NCI-H2029 (cell line): Measurements from ENCODE around the gene ENO1.
"Not testable (repeated sequence)": the region's sequence is repeated elsewhere in the genome, so short reads cannot be mapped to it uniquely, and the experiment has no call there.

Source experiments
- DNase-seq: peaks from one replicate; lab custom pipeline; 2025; lab: John Stamatoyannopoulos, UW

Gene ENO1

DNA sequence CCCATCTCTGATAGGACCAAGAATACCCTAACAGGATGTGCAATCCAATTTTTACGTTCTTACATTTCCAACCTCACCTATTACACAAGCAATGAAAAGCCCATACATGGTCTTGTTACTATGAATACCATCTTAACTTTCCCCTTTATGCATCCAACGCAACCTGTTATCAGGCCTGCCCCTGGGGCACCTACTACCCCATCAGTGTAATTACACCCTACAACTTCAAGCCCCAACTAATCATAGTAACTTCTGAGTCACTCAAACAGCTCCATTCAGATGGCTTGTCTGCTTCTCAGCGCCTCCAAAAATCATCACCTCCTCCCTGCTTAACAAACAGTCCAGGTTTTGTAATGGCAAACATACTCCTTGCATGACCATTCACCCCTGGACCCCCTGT, 18.3 kb upstream of the ENO1 start:
- DNase-seq, result not testable (repeated sequence)

DNA sequence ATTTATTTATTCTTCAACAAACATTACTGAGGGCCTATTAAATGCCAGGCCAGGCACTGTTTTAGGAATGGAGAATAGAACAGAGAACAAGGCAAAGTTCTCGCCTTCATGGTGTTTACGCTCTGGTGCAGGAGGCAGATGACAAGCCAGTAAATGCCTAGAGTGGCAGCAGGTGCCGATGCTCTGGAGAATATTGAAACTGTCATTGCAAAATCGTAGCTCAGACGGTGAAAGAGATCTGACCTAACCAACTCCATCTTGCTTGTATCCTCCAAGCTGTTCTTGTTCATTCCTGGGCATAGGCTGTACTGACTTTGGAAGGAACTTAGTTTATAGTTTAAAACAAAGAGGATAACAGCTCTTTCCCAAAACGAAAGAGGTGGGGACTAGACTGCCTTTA, 13.5 kb upstream of the ENO1 start:
- DNase-seq, result no peak

DNA sequence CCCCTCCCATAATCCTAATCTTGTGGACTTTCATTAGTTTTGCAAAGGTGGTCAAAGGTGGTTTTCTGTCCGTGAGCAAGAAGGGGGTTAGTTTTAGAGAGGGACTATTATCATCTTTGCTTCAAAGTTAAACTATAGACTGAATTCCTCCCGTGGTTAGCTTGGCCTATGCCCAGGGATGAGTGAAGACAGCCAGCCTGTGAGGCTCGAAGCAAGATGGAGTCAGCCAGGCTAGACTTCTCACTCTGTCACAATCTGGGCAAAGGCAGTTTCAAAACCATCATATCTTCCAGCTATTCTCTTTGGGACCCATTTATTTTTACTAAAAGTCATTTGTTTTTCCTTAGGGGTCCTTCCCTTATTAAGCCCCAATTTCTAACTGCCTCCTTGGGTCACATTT, 12.9 kb upstream of the ENO1 start:
- DNase-seq, result no peak

DNA sequence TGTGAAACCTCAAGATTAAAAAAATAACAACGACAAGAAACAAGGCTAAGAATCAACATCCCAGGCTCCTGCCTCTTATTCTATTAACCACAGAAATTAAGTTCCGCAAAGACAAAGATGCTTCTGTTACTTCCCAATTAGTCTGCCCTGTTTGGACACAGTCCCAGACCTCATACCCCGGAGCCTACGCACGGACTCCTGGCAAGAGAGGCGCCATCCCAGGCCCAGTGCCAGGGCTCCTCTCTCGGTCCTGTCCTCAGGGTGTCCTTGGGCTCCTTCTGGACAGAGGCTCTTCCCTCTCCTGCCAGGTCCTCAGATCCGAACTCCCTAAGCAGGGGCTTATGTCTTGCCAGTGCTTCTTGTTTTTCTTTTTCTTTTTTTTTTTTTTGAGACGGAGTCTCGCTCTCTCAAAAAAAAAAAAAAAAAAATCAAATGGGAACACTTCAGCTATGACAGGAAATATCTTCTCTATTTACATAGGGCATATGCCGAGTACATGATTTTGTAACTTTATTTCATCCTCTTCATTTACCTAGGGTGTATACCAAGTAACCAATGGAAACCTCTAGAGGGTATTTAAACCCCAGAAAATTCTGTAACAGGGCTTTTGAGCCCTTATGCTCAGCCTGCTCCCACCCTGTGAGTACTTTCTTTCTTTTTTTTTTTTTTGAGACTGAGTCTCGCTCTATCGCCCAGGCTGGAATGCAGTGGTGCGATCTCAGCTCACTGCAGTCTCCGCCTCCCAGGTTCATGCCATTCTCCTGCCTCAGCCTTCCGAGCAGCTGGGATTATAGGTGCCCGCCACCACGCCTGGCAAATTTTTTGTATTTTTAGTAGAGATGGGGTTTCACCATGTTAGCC, 11.7 kb upstream of the ENO1 start:
- DNase-seq, result peak; percentile 22

DNA sequence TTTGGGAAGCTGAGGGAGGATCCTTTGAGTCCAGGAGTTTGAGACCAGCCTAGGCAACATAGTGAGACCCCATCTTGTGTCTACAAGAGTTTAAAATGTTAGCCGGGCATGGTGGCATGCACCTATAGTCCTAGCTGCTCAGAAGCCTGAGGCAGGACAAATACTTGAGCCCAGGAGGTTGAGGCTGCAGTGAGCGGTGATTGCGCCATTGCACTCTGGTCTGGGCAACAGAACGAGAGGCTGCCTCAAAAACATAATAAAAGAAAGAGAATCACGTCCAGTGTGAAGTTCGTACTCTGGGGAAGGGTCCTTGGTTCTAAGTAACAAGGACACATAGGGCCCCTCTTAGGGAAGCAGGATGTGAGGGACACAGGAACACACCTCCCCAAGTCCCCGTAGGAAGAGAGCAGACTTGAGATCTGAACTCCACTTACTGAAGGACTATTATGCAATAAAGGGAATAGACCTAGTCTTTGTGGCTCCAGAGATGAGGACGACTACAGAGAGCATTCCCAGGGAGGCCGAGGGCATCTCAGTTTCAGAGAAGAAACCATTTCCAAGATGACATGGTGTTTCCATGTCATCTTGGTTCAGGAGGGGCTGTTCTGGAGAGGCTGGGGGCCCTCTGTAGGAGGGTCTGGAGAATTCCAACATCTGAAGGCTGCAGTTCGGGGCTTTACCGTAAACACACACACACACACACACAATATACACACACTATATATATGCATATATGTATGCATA, 10.8 kb upstream of the ENO1 start:
- DNase-seq, result no peak

DNA sequence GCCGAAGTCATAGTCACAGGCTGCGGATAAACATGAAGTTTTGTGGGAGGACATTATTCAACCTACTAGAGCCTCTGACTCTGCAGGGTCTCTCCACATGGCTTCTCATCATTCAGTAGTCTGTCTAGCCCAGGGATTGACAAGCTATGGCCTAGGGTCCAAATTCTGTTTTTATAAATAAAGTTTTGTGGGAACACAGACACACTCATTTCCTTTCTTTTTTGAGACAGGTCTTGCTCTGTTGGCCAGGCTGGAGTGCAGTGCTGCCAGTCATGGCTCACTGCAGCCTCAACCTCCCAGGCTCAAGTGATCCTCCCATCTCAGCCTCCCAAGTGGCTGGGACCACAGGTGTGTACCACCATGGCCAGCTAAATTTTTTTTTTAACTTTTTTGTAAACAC, 8.1 kb upstream of the ENO1 start:
- DNase-seq, result no peak

DNA sequence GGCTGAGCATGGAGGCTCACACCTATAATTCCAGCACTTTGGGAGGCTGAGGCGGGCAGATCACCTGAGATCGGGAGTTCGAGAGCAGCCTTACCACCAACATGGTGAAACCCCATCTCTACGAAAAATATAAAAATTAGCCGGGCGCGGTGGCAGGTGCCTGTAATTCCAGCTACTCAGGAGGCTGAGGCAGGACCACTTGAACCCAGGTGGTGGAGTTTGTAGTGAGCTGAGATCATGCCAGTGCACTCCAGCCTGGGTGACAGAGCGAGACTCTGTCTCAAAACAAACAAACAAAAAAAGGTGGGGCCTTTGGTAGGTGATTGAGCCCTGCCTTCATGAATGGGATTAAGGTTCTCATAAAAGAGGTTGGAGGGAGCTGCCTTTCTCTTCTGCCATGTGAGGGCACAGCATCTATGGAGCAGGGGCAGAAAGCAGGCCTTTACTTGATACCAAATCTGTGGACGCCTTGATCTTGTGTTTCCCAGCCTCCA, 7.6 kb upstream of the ENO1 start:
- DNase-seq, result peak; percentile 34

DNA sequence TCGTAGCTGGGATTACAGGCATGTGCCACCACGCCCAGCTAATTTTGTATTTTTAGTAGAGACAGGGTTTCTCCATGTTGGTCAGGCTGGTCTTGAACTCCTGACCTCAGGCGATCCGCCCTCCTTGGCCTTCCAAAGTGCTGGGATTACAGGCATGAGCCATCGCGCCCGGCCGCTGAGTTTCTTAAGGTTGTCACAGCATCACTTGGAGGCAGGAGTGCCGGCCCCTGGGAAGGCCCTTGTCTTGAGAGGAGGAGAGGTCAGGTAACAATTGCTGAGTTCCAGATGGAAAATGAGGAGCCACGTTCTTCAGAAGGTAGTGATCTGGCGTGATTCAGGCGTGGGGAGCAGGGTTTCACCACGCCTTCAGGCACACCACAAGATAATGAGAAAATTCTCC, 5.6 kb upstream of the ENO1 start:
- DNase-seq, result not testable (repeated sequence)

DNA sequence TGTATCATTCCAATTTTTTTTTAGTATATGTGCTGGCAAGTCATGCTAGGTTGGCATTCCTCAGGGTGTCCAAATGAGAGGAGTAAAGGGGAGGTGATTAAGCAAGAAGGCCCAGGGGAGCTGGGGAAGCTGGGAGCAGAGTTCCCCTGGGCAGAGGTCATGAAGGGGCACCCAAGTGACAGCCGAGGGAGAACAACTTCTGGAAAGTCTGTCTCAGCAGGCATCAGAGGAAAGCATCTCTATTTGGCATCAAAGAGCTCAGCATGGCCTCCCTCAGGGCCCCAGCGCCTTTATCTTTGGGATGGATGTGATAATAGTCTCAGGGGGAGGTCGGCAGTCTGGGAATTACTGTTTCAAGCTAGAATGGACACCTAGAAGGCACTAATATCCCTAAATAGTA, 5.0 kb upstream of the ENO1 start:
- DNase-seq, result no peak

DNA sequence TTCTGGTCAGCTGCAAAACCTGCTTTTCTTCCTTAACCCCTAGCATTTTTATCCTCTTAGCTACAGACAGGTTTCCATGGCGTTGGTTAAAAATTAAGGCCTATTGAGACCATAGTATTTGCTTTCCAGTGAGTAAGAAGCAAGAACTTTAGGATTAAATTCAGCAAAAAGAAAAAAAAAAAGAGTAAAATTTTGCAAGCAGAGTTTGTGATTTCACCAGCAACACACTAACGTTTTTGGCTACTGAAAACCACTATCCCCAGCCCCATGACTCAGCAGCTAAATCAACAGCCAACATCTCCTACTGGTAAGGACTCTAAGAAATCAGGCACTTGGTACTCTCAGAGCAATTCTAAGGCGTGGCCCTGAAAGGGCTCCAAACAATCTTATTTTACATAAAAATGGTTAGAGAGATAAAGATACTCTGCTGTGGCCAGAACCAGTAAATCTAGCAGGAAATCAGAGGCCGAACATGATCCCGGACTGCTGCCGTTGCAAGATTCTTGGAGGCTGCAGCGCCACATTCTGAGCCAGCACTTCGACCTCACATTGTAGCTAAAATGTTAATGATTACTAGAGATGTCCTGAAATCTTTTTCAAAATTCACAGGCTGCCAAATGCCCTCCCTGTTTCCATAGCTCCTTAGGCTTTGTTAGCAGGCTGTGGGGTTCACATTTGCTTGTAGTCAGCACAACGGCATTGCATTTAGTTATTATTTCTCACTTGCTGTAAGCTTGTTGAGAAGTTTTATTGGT, 1.6 kb upstream of the ENO1 start:
- DNase-seq, result no peak

DNA sequence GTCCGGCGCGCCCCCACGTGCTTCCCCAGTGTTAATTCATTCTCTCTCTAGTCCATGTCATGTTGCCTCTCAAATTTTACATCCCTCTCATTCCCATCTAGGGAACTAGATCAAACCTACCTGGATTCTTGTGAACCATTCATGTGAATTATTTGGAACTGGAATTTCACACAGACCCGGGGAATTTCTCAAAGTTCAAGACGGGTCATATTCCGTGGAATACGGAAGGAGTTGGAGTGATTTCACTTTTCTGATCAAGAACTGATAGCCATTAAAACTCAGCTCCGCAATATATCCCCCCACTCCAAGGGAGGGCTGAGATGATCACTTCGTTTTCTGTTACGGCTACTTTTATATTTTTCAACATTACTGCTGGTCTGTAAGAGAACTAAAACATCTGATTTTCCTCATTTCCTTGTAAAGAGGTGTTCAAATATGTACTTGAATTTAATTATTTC, 1.0 kb upstream of the ENO1 start:
- no peak for DNase-seq

DNA sequence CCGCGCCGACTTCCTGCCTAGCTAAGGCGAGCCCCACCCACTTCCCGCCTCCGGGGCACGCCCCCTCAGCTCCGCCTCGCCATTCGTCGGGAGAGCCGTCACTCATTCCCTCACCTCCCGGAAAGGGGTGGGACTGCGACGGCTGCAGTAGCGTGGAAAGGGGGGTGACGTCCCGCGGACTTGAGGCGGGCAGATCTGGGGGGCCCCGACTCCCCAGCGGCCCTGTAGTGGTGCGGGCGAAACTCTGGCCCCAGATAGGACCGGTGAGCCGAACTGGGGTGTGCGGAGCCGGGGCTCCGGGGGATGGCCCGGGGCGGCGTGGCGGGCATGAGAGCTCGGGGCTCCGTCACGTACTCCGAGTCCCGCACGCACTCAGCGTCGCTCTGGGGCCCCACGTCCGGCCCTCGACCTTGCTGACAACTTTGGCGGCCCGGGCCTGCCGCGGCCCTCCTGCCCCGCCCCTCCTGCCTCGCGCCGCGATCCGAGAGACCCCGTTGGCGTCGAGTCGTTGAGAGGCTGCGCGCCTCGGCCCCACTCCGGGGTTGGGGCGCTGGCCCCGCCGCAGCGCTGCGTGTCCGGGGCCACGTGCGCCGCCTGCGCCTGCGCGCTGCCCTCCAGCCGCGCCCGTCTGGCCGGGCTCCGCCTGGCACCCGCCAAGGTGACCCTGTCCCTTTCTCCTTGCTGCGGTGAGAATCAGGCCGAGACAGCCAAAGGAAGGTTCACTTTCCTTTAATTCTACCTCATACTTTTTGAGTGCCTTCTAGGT, 395 bp upstream of the ENO1 start:
- peak; percentile 88 for DNase-seq

DNA sequence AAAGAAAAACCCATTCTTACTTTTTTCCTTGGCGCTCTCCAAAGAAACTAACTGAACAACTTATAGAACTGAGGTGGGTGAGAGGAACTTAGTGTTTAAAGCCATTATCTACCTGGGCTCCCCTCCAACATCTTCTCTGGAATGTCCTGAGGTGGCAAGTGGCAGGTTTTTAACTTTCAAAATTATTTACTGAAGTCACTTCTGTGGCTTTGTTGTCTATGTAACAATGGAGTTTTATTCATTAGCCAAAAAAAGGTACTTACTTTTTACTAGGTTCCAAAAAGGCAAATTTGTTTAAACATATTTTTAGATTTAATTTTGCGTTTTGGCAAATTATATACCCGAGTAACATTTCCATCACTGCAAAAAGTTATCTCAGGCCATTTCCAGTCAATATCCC, 2.4 kb downstream of the ENO1 start:
- DNase-seq, result no peak

DNA sequence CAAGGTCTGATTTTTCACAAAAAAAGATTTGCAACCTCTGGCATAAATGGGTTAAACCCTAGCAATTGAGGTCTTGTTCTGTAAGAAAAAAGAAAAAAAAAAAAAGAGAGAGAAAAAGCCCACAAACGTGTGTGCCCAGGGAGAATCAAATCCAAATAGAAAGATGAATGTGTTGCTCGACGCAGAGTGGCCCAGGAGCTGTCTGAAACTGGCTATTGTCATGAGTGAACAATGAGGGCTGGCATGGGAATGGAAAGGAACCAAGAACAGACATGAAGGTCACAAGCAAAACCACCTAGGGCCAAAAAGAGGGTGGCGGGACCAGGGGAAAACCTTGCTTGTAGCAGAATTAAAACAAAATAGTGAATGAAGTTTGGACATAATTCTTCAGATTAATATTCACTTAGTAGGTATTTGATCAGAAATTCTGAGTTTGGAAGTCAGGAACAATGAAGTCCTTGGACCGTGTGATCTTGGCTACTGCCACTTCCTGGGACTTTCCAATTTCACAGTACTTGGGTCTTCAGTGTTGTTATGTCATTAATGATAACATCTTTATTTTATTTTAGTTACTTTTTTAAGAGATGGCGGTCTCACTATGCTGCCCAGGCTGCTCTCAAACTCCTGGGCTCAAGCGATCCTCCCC, 3.1 kb downstream of the ENO1 start:
- no peak for DNase-seq

DNA sequence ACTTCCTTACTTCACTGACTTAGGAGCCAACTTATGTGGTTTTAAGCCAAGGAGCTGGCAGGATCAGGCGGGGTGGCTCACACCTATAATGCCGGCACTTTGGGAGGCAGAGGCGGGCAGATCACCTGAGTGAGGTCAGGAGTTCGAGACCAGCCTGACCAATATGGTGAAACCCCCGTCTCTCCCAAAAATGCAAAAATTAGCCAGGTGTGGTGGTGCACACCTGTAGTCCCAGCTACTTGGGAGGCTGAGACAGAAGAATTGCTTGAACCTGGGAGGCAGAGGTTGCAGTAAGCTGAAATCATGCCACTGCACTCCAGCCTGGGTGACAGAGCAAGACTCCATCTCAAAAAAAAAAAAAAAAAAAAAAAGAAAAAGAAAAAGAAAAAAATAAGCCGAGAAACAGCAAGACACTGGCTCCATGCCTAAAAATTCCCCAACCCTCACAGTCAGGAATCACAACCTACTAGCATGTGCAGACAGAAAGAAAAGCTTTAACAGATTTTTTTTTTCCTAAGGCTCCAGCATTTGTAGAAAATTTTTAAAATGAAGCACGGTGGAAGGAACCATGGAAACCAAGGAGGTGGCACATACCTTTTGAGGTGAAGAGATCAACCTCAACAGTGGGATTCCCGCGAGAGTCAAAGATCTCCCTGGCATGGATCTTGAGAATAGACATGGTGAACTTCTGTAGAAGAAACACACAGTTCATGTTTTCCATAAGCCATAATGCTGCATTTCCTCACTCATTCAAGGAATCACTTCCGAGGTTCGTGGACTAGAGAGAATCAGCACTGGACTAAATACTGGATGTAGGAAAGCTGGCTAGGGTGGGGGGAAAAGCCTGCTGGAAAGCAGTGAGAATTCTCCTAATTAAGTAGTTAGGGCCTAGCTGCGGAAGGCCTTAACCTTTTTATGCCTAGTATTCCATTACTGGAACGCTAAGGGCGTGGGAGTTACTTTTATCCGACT, 4.0 kb downstream of the ENO1 start:
- DNase-seq, result no peak

DNA sequence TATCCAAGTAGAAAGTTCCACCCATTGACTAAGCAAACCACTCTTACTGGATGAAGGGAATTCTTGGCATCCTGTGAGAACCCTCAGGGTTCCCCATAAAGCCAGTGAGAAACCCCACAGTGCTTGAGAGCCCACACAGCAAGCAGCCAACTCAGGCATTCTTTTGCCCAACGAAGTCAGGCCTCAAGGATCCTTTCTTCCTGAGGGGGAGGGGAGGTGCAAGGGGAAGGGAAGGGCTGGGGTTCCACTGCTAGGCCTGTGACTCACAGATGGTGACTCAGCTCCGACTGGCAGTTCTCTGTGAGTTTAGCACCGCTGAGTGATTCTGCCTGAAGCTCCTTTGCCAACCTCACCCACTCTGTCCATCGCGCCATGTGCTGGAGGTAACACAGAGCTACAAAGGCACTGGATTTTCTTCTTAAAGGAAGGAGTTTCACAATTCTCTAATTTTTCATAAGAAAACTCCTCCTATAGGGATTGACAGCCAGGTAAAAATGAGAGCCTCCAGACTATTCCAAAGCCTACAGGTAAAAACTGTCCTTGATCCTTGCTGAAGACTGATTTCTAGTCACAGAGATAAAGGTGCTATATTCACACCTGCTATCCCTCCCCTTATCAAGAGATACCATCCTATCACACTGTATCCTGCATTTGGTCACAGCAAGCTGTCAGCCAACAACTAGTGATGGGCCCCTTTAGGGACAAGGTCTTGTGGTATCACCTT, 4.8 kb downstream of the ENO1 start:
- DNase-seq, result no peak

DNA sequence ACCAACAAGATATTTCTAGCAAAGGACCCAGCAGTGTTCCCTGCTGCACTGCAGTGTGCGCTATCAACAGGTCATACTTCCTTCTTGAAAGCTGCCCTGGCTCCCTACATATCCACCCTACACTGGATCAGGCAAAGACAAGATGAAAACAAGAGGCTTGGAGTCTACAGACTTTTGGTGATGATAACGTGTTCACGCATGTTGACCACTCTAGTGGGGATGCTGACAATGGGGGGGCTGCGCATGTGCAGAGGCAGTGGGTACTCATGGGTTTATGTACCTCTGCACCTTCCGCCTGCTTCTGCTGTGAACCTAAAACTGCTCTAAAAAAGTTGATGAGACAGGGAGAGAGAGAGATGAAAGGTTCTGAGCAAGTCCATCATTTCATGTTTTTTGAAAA, 5.5 kb downstream of the ENO1 start:
- DNase-seq, result no peak

DNA sequence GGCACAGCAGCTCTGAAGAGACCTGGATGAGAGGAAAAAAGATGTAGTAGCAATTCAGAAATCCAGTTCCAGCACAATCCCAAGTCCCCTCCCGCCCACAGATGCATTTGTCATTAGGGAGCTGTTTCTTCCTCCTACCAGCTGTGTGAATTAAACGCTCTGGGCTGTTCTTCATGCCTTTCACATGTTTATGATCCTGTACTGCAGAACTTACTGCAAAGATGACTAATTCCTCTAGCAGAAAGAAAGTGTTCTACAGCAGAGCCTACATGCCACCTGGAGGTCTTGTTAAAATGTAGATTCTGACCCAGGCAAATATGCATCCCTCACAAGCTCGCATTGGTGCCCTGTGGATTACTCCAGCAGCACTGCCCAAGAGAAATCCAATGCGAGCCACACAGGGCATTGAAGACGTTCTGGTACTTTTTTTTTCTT, 6.5 kb downstream of the ENO1 start:
- DNase-seq, result no peak

DNA sequence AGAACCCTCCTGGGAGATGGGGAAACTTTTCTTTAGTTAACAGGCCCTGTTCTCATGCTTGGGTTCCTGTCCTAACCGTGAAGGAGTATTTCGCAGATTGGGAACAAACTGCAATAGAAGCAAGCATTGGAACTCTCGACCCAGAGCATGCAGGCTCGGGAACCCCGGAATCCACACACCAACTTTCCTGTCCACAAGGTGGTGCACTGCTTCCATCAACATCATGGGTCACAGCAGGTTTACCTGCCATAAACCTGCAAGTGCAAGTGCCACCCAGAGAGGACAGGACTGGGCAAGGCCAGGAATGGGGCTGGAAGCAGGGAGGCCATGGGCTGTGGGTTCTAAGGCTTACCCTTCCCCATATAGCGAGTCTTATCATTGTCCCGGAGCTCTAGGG, 6.9 kb downstream of the ENO1 start:
- DNase-seq, result no peak
